Bronchial epithelial cell (primary cell): ENCODE data around the gene TENM3. TPM values are rescaled to one million over a fixed set of nuclear protein-coding genes. Genes with fewer than 3 reads are reported as not detected.

ENCODE experiments used
- DNase-seq: peaks from one replicate; pipeline ENCODE4 v3.0.0-alpha.2; 2010; ENCODE audit warnings: low read depth
- FAIRE-seq: peaks from 2 replicates; lab custom pipeline; 2011; peaks lifted over from hg19 to GRCh38; lab: Jason Lieb, UNC
- H3K27me3 ChIP-seq: 2 replicates; pipeline ENCODE4 v1.5.1; 2011; ENCODE audit warnings: low read length; ENCODE audit not compliant: control insufficient read depth, insufficient read depth
- H3K36me3 ChIP-seq: 2 replicates; pipeline ENCODE4 v1.5.1; 2011; ENCODE audit warnings: low read length; ENCODE audit not compliant: control insufficient read depth, insufficient read depth
- H3K4me3 ChIP-seq: 2 replicates; pipeline ENCODE4 v1.5.1; 2011; ENCODE audit warnings: mild to moderate bottlenecking, low read depth, low read length, control low read depth
- CTCF ChIP-seq: IDR thresholded peaks from 2 replicates; pipeline ENCODE4 v1.5.1; 2011; ENCODE audit warnings: mild to moderate bottlenecking, moderate library complexity, low read length, control low read depth, inconsistent platforms; ENCODE audit not compliant: insufficient read depth, severe bottlenecking
- total RNA-seq: library from RNA; depleted of rRNA; stranded (reverse); fragments of >200 nt; gene quantifications from 2 replicates; pipeline ENCODE4 v1.2.1, GENCODE V29; 2014

Gene TENM3
- total RNA-seq, 1 donor from 2014 or later, result 1.3 TPM

DNA sequence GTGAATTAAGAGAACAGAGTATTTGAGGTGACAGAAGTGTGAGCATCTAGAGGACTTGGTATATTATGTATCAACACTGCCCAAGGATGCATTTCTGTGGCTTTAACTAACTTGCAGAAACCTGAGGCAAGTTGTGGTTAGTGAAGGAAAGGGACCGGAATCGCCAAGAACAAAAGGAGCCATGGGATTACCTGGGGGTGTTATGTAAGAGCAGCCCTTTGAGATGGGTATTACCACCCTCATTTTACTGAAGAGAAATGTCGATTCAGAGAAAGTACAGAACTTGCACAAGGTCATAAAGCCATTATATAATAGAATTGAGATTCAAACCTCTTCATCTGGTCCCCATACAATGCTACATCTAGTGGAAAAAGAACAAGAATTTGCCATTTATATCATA, 14.3 kb downstream of the TENM3 start:
- H3K27me3 ChIP-seq, result no peaks in the 10 kb centered on the region
- FAIRE-seq (no peak), DNase-seq (no peak)
- no peak overlapping the region for H3K4me3 ChIP-seq
- H3K36me3 ChIP-seq, result no peaks in the 10 kb centered on the region
- no peak for TF ChIP-seq CTCF

GRCh38 chr4:182258441-182259000, 15.3 kb downstream of the TENM3 start:
- no peak for FAIRE-seq
- H3K36me3 ChIP-seq, result no peaks in the 10 kb centered on the region
- H3K4me3 ChIP-seq, result no peak overlapping the region
- H3K27me3 ChIP-seq, result no peaks in the 10 kb centered on the region
- TF ChIP-seq CTCF, result no peak
- no peak for DNase-seq

DNA sequence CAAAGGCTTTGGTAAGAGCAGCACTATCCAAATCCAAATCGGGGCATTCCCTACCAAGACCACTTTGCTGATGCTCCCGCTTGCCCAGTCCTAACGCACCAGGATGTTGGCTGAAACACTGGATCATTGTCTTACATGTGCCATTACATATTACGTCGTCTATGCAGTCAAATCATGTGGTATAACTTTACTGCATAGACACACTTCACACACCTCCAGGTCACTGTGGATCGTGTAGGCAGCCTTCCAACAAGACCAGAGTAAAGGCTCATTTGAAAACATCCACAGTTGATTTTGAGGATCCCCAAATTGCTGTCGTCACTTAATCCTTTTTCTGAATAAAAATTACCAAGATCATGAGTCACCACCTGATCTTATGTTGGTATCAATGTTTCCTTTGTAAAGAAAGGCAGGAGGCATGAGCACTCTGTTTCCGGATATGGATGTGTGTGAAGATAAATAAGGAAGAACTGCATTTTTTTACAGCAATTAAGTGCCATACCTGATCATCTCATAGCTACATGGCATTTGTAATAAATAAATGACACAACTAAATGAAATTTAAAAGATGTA, 18.5 kb downstream of the TENM3 start:
- DNase-seq, result no peak
- no peaks in the 10 kb centered on the region for H3K27me3 ChIP-seq
- no peak overlapping the region for H3K4me3 ChIP-seq
- H3K36me3 ChIP-seq, result no peaks in the 10 kb centered on the region
- peak; percentile 50 for FAIRE-seq
- no peak for TF ChIP-seq CTCF

- FAIRE-seq, result no peak
These were observed 20.4 kb downstream of the TENM3 start for GRCh38 chr4:182263562-182263961.

DNA sequence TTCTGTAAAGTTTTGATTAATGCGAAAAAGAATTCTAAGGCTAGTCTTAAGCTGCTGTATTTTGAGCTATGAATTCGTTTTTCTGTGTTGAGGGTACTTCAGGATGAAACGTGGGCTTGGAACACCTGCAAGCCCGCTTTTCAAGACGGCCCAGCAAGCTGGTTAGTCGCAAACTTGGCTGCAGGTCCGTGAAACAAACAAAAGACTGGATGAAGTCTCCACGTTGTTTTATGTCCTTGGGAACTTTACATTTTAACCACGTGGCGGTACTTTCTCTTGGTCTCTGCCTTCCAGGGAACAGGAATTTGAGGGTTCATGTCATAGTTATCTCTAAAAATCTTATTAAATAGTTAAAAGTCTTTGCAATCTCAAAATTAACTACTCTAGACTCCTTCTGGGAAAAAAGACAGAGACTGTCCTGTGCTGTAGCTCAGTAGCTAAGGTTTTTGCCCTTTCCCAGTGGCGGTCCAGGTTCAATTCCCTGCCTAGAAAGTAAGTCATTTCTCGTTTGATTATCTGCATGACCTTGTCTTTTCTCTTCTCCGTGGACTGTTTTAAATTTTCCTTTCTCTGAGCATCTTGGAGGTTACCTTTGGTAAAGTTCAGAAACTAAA, 21.0 kb downstream of the TENM3 start:
- FAIRE-seq (no peak), DNase-seq (no peak)
- no peak for TF ChIP-seq CTCF
- Histone ChIP-seq H3K27me3 (no peaks in the 10 kb centered on the region), H3K4me3 (no peak overlapping the region), H3K36me3 (no peaks in the 10 kb centered on the region)

More at GRCh38 chr4:182263562-182263961, 20.4 kb downstream of the TENM3 start:
- no peaks in the 10 kb centered on the region for H3K36me3 ChIP-seq
- H3K27me3 ChIP-seq, result no peaks in the 10 kb centered on the region
- H3K4me3 ChIP-seq, result no peak overlapping the region
- no peak for TF ChIP-seq CTCF
- DNase-seq, result no peak
